Tibial nerve (tissue), 4 donors: ENCODE data around the gene TMEM207.

Experiments used
- CTCF ChIP-seq, 5 experiments: fragments of 200-600 bp in 3 of 5; fragments of 450-650 bp in 2 of 5; sonication (generic) in 3 of 5; IDR thresholded peaks; one replicate each; pipeline ENCODE4 v1.5.1; 2016 to 2019; ENCODE audit warnings: antibody characterized with exemption in 5 of 5, mild to moderate bottlenecking in 3 of 5, moderate library complexity in 2 of 5
- EP300 ChIP-seq, 2 donors: sonication (generic); formaldehyde crosslinking; IDR thresholded peaks; one replicate each; pipeline ENCODE4 v1.6.1; 2017; ENCODE audit warnings: antibody characterized with exemption in 2 of 2, mild to moderate bottlenecking in 1 of 2
- POLR2A ChIP-seq, 2 donors: fragments of 450-650 bp; IDR thresholded peaks; one replicate each; pipeline ENCODE4 v1.6.1; 2017; ENCODE audit warnings: antibody characterized with exemption in 2 of 2, mild to moderate bottlenecking in 2 of 2, moderate library complexity in 2 of 2

GRCh38 chr3:190496859-190497258, 47.2 kb upstream of the TMEM207 start:
- TF ChIP-seq POLR2A (IDR thresholded peaks at IDR 0.05) = no peak
- TF ChIP-seq CTCF (IDR thresholded peaks at IDR 0.05) = no peak
- TF ChIP-seq EP300 (IDR thresholded peaks at IDR 0.05) = no peak
